ENCODE data around the gene IMPDH2. TPM values are rescaled to one million over a fixed set of nuclear protein-coding genes. Genes with fewer than 3 reads are reported as not detected.

The IMPDH2 gene
- total and polyA plus RNA-seq, 10 of the 15 experiments (the other 5 are each of a cell fraction or from before 2014, with no cell fraction given) = 190 to 424 (median 345) TPM

DNA sequence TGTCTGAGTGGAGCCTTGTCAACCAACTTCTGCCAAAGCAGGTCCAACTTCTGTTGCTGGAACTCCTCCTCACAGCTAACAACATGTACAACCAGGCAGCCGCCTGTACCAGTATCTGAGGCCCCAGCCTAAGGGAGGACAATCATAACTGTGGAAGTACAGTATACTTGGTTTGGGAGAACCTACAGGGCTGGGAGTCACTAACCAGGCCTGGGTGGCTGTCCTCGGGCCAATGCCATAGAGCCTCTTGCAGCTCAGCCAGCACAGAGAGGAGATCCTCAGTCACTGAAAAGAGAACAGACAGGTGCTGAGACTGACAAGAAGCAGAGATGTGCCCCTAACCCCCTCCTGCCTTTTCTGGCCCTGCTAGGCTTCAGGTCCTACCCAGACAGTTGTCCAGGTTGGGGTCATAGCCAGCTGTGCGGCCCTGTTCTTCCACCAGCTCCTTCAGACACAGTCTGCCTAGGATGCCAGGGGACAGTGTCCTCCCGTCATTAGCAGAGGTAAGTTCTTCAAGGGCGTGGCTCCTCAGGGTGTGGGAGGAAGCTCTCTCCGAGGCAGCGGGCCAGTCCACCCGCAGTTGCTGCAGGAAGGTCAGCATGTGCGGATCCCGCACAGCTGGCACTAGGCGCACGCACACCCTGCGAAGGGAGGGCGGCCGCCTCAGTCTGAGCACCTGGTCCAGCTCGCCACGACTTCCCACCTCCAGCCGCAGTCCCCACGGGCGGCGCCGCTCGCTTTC, 11.8 kb downstream of the IMPDH2 start:
- 0 out of 2 replicates have a peak, but pooled peaks cover 3% of the 10 kb centered on the region for H4K20me1 ChIP-seq (ENCODE audit: control insufficient read depth, insufficient read depth)
- ATAC-seq (no peak), DNase-seq (ENCODE audit: low read depth, low spot score) (no peak), FAIRE-seq (no peak)
- in situ Hi-C loops (cut with MboI) = no loop called here
- peak overlapping the region; percentile 52; the same call in 1 of the 2 replicates for H3K9ac ChIP-seq (ENCODE audit: control insufficient read depth, insufficient read depth, low read length)
- WGBS (ENCODE audit: insufficient coverage, insufficient replicate concordance, low lambda C conversion rate, missing lambda C conversion rate) = 6% methylated on average over 21 of the region's 23 CpGs
- ChIA-PET POLR2A (interaction anchor here (0.5 to 2.8 kb wide), 5 partner anchors 9 to 115 kb away, joined by 3 to 28 read pairs (median 6); partner anchors contain the start of genes QRICH1 and WDR6), RAD21 (ENCODE audit: unreplicated experiment) (interaction anchor here (1.0 to 2.3 kb wide), 2 partner anchors 28 to 30 kb away, joined by 4 to 12 read pairs; no protein-coding TSS in a partner anchor), SMC1A (ENCODE audit: uncharacterized antibody, unreplicated experiment) (interaction anchor here (0.7 to 4.2 kb wide), 2 partner anchors 10 to 11 kb away, joined by 4 to 21 read pairs; partner anchors contain the start of genes IMPDH2 and WDR6), CTCF (interaction anchor here (0.6 to 5.9 kb wide), 3 partner anchors 8 to 28 kb away, joined by 3 to 83 read pairs (median 21); partner anchors contain the start of genes P4HTM and WDR6)
- peak overlapping the region; percentile 95 for H3K4me3 ChIP-seq
- no peak for TF ChIP-seq RAD21 (IDR thresholded peaks at IDR 0.05; ENCODE audit: insufficient read depth, low read depth, low read length)
- TF ChIP-seq POLR2AphosphoS5 (IDR thresholded peaks at IDR 0.05; ENCODE audit: low read length) = peak; percentile 41; the same call in 1 of the 2 replicates
- TF ChIP-seq, protein P1, sequence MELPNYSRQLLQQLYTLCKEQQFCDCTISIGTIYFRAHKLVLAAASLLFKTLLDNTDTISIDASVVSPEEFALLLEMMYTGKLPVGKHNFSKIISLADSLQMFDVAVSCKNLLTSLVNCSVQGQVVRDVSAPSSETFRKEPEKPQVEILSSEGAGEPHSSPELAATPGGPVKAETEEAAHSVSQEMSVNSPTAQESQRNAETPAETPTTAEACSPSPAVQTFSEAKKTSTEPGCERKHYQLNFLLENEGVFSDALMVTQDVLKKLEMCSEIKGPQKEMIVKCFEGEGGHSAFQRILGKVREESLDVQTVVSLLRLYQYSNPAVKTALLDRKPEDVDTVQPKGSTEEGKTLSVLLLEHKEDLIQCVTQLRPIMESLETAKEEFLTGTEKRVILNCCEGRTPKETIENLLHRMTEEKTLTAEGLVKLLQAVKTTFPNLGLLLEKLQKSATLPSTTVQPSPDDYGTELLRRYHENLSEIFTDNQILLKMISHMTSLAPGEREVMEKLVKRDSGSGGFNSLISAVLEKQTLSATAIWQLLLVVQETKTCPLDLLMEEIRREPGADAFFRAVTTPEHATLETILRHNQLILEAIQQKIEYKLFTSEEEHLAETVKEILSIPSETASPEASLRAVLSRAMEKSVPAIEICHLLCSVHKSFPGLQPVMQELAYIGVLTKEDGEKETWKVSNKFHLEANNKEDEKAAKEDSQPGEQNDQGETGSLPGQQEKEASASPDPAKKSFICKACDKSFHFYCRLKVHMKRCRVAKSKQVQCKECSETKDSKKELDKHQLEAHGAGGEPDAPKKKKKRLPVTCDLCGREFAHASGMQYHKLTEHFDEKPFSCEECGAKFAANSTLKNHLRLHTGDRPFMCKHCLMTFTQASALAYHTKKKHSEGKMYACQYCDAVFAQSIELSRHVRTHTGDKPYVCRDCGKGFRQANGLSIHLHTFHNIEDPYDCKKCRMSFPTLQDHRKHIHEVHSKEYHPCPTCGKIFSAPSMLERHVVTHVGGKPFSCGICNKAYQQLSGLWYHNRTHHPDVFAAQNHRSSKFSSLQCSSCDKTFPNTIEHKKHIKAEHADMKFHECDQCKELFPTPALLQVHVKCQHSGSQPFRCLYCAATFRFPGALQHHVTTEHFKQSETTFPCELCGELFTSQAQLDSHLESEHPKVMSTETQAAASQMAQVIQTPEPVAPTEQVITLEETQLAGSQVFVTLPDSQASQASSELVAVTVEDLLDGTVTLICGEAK (IDR thresholded peaks at IDR 0.05; ENCODE audit: borderline replicate concordance) = no peak
- no peak for TF ChIP-seq CHD2 (IDR thresholded peaks at IDR 0.05; ENCODE audit: borderline replicate concordance, low read depth, low read length)
- no peak for TF ChIP-seq RBBP5 (conservative IDR thresholded peaks at IDR 0.05)
- no peak for TF ChIP-seq FOXK2 (IDR thresholded peaks at IDR 0.05)
- no peaks in the 10 kb centered on the region for H3K27me3 ChIP-seq (replicated peaks in 1 of 2; ENCODE audit: control insufficient read depth in 2 of 2, insufficient read depth in 2 of 2, low read length in 1 of 2)
- peak overlapping the region; percentile 86 for H3K4me2 ChIP-seq (ENCODE audit: control insufficient read depth, insufficient read depth)
- intact Hi-C loops (cut with micrococcal nuclease; ENCODE audit: unreplicated experiment) = no loop called here
- peaks cover 5% of the 10 kb centered on the region; the same call in 1 of the 2 replicates for H3K4me1 ChIP-seq (ENCODE audit: control insufficient read depth, insufficient read depth, low read length)
- no TSS peak for BruUV-seq (replicated peaks)
- no peaks in the 10 kb centered on the region for H3K9me3 ChIP-seq (replicated peaks; ENCODE audit: control insufficient read depth, insufficient read depth, low read length)
- peaks cover 31% of the 10 kb centered on the region for H3K79me2 ChIP-seq (ENCODE audit: control insufficient read depth, insufficient read depth, low read length)
- peaks cover 23 to 26% of the 10 kb centered on the region in 2 experiments for H3K36me3 ChIP-seq (ENCODE audit: control insufficient read depth in 2 of 2, insufficient read depth in 2 of 2, low read length in 1 of 2)
- H2AFZ ChIP-seq (ENCODE audit: control insufficient read depth, low read depth, low read length) = no peak overlapping the region; the same call in 1 of the 2 replicates
- H3K27ac ChIP-seq (ENCODE audit: control insufficient read depth, insufficient read depth) = peak overlapping the region; percentile 59; the same call in 1 of the 2 replicates

Measured in GM12878 (cell line).